Body of pancreas (tissue), 4 donors: Measurements from ENCODE around the gene RNF227. TPM values are rescaled to one million over a fixed set of nuclear protein-coding genes. Genes with fewer than 3 reads are reported as not detected.
A peak's percentile ranks its signal among the peaks of the same experiment; 100 is the strongest.

Source experiments
- ATAC-seq: fragments of 150-250 bp; one replicate; pipeline ENCODE4 v1.9.1; 2016
- DNase-seq, 4 donors: peaks; one replicate each; pipeline ENCODE4 v3.0.0-alpha.2; 2019
- H3K27ac ChIP-seq, 4 donors: fragments of 200-600 bp; sonication (generic); 1 replicate in 3 of 4; 2 replicates in 1 of 4; pipeline versions ENCODE4 v1.5.1 to v1.6.1; 2016 to 2019; ENCODE audit warnings: mild to moderate bottlenecking in 1 of 4, mixed read lengths in 1 of 4, moderate library complexity in 1 of 4
- H3K27me3 ChIP-seq, 2 donors: fragments of 200-600 bp; sonication (generic); one replicate each; pipeline ENCODE4 v1.6.0; 2016; ENCODE audit warnings: mild to moderate bottlenecking in 1 of 2
- H3K36me3 ChIP-seq, 2 donors: fragments of 200-600 bp; sonication (generic); replicated peaks in 1 of 2; 2 replicates each; pipeline ENCODE4 v1.5.1; 2016; ENCODE audit warnings: low read depth in 2 of 2; ENCODE audit not compliant: insufficient read depth in 1 of 2
- H3K4me1 ChIP-seq: fragments of 200-600 bp; sonication (generic); one replicate; pipeline ENCODE4 v1.6.0; 2016
- H3K4me3 ChIP-seq, 2 donors: fragments of 200-600 bp; sonication (generic); 1 replicate in 1 of 2; 2 replicates in 1 of 2; pipeline ENCODE4 v1.5.1; 2016 to 2019
- H3K9me3 ChIP-seq, 3 donors: fragments of 200-600 bp; sonication (generic); 1 replicate in 2 of 3; 2 replicates in 1 of 3; pipeline ENCODE4 v1.5.1; 2016
- CTCF ChIP-seq, 7 experiments: fragments of 450-650 bp in 4 of 7; fragments of 200-600 bp in 3 of 7; sonication (generic) in 3 of 7; IDR thresholded peaks; one replicate each; pipeline ENCODE4 v1.5.1; 2016 to 2019; ENCODE audit warnings: antibody characterized with exemption in 7 of 7
- POLR2A ChIP-seq, 3 donors: fragments of 450-650 bp; IDR thresholded peaks; one replicate each; pipeline ENCODE4 v1.6.1; 2016; ENCODE audit warnings: antibody characterized with exemption in 3 of 3, mild to moderate bottlenecking in 2 of 3
- WGBS, 2 donors: methylation state at CpG; one replicate each; pipeline ENCODE4 v1.1.5; 2017; 5-methylcytosine and 5-hydroxymethylcytosine counted together
- intact Hi-C: fragments of 100-400 bp; cut with DNase I; formaldehyde crosslinking; loops from one replicate; pipeline ENCODE4 v1.15.1; 2023
- total RNA-seq, 2 donors: library from RNA; depleted of rRNA; stranded (reverse); fragments of >200 nt; gene quantifications; one replicate each; pipeline ENCODE4 v1.1.0, GENCODE V29; 2016

The RNF227 gene
- 1 to 10 TPM; 2.9 to 3.0 TPM for total RNA-seq

GRCh38 chr17:7915611-7916384, at the start of gene RNF227:
TSS of gene RNF227 (minus strand) at chr17:7916289. CDS start at chr17:7916195, 94 bp downstream.
- Histone ChIP-seq H3K9me3 (no peaks in the 10 kb centered on the region), H3K4me1 (peaks cover 23% of the 10 kb centered on the region), H3K27ac (peak within 1 kb of the TSS; percentile 76 to 90 (median 83)), H3K4me3 (peak within 1 kb of the TSS; percentile 19 to 25), H3K27me3 (no peaks in the 10 kb centered on the region), H3K36me3 (no peaks in the 10 kb centered on the region)
- DNase-seq, result peak; percentile 88 to 93 (median 90)
- ATAC-seq, result peak; percentile 88
- 0 to 1% methylated on average over 26 to 100 of the region's 100 CpGs for WGBS, 2 donors
- TF ChIP-seq POLR2A (IDR thresholded peaks at IDR 0.05) (peak in 2 of 3 donors; percentile 55 to 57), CTCF (IDR thresholded peaks at IDR 0.05) (peak in 1 of 7 experiments; percentile 19)
- intact Hi-C loops, result no loop called here

- no peak overlapping the region for H3K27ac ChIP-seq
- ATAC-seq, result no peak
- no peak for DNase-seq
These were observed 45.3 kb upstream of the RNF227 start for GRCh38 chr17:7961421-7961820.

GRCh38 chr17:7959503-7960253, 43.6 kb upstream of the RNF227 start:
- H3K36me3 ChIP-seq, result no peaks in the 10 kb centered on the region
- H3K27me3 ChIP-seq, result no peaks in the 10 kb centered on the region
- no peak overlapping the region for H3K4me3 ChIP-seq
- ATAC-seq, result no peak
- intact Hi-C loops, result no loop called here
- TF ChIP-seq POLR2A (IDR thresholded peaks at IDR 0.05), result no peak
- TF ChIP-seq CTCF (IDR thresholded peaks at IDR 0.05), result no peak
- H3K9me3 ChIP-seq, result no peaks in the 10 kb centered on the region
- no peak for DNase-seq
- no peak overlapping the region for H3K27ac ChIP-seq
- H3K4me1 ChIP-seq, result no peaks in the 10 kb centered on the region
- 72 to 74% methylated on average over 8 to 9 of the region's 9 CpGs for WGBS, 2 donors

More at GRCh38 chr17:7961421-7961820, 45.3 kb upstream of the RNF227 start:
- H3K36me3 ChIP-seq, result no peaks in the 10 kb centered on the region
- intact Hi-C loops, result no loop called here
- no peaks in the 10 kb centered on the region for H3K4me1 ChIP-seq
- TF ChIP-seq CTCF (IDR thresholded peaks at IDR 0.05), result no peak
- no peak for TF ChIP-seq POLR2A (IDR thresholded peaks at IDR 0.05)
- H3K9me3 ChIP-seq, result no peaks in the 10 kb centered on the region
- H3K27me3 ChIP-seq, result no peaks in the 10 kb centered on the region
- WGBS, 2 donors, result 38 to 41% methylated on average over 2 of the region's 2 CpGs
- no peak overlapping the region for H3K4me3 ChIP-seq

GRCh38 chr17:7956228-7956965, 40.3 kb upstream of the RNF227 start:
- H3K4me1 ChIP-seq, result no peaks in the 10 kb centered on the region
- TF ChIP-seq CTCF (IDR thresholded peaks at IDR 0.05) (no peak), POLR2A (IDR thresholded peaks at IDR 0.05) (no peak)
- H3K27me3 ChIP-seq, result no peaks in the 10 kb centered on the region
- ATAC-seq (no peak), DNase-seq (peak in 3 of 4 donors; percentile 14 to 38 (median 26))
- intact Hi-C loops, result no loop called here
- H3K36me3 ChIP-seq, result no peaks in the 10 kb centered on the region
- 71 to 79% methylated on average over 11 of the region's 11 CpGs for WGBS, 2 donors
- no peaks in the 10 kb centered on the region for H3K9me3 ChIP-seq
- no peak overlapping the region for H3K4me3 ChIP-seq
- H3K27ac ChIP-seq, result no peak overlapping the region
